Left colon (tissue), 2 donors: ENCODE results near the gene STARD8. TPM values are rescaled to one million over a fixed set of nuclear protein-coding genes. Genes with fewer than 3 reads are reported as not detected.

Experiments used
- ATAC-seq: fragments of 200-7000 bp; cut with Tn5 transposase; one replicate; pipeline ENCODE4 v1.9.1; 2020; ENCODE audit warnings: mild to moderate bottlenecking, moderate library complexity
- DNase-seq, 2 donors: peaks; one replicate each; pipeline ENCODE4 v3.0.0-alpha.2; 2020
- intact Hi-C, 2 donors: fragments of 100-400 bp; cut with DNase I in 1 of 2; cut with micrococcal nuclease in 1 of 2; formaldehyde crosslinking; loops; one replicate each; pipeline versions ENCODE4 v1.11.2 to v1.14.0; 2022; cut with DNase I, micrococcal nuclease
- total RNA-seq, 2 donors: library from RNA; stranded (reverse); fragmentation: NEBNext Ultra II Directional; extraction: Animal tissue kit (Norgen Biotek cat#: 25700); gene quantifications; one replicate each; pipeline ENCODE4 v1.2.1, GENCODE V29; 2021
- donor health status: DM: no; HTN: no; CAD: no.
- donor health status: DM: yes; HTN: yes; CAD: no.

STARD8 gene
- total RNA-seq, 2 donors from 2014 or later: 1.7 to 2.3 TPM

DNA sequence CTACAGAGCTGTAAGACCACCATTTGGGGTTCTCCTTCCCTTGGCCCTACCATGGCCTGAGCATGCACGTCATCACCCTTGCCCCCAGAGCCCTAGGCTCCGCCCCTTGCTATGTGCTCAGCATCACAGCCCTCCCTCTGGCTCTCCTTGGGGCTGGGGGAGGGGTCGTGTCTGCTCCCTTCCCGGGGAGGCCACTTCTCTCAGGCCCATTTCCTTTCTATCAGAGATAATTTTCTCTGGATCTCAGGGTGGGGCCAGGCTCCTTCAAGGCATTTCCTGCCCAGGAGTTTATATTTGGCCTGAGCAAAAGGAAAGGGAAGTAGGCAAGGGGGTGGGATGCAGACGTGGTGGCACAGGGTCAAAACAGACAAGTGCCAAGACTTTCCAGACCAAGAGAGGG lies 55.9 kb downstream of the STARD8 start:
- intact Hi-C loops: no loop called here
- DNase-seq: no peak
- no peak for ATAC-seq

DNA sequence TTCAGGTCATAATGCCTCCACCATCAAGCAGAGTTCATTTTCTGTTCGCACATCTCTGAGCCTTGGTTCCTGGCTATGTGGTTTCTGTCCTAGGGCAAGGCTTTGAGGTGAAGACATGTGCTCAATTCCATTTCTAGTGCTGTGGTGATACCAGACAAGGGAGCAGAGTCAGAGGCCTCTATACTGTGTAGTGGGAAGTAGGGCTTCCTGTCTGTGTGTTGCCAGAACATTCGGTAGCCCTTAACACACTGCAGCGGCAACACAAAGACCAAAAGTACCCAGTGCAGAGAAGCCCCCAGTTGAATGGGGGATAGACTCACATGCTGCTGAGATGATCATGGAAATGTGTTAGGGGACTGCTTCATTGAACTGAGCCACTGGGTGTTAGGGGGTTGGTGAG lies 56.4 kb downstream of the STARD8 start:
- ATAC-seq (no peak), DNase-seq (no peak)
- intact Hi-C loops: no loop called here

DNA sequence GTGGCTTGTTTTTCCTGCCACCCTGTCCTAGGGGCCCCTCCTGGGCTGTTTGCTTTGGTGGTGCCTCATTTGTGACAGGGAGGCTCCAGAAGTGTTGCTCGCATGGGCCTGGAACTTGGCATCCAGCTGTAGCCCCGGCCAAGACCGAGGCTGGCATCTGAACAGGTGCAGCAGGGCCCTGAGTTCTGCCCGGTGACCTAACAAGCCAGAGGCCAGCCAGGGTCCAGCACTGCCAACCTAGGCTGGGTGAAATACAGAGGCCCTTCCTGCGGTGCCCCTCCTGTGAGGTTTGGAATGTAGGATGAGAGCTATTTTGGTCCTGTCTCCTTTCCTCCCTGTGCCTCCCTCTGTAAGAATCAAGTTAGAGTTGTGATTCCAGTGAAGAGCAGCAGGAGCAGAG lies 58.5 kb downstream of the STARD8 start:
- intact Hi-C loops: no loop called here
- ATAC-seq (no peak), DNase-seq (no peak)

DNA sequence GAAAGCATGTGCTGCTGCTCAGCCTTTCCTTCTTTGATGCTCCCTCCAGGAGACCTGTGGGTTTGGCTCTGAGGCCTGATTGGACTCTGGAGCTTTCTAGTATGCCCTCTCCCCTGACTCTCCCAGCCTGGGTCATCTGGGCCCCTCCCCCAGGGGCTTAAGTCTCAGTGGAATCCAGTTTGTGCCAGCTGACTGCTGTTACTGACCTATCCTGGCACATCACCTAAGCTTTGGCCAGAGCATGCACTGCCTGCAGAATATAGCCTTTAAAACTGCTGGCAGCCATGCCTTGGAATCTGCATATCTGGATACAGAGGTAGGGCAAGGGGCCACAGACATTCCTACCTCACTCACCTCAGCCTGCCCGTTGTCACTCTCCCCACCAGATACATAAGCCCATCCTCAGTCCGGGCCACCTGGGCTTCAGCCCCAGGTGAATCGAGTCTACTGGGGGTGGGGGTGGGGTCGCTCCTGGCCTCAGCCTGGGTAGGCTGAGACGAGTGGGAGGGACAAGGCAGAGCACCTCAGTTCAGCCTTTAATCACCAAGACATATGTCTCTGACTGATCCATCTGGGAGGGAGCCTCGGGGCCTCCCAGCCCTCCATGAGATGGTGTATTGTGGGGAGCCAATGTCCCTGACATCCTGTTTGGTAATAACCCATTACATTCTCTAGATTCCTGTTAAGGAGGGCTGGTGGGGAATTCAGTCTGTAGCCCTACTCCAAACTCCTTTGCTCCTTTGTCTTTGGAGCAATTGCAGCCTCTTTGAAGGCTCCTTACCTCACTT lies 61.2 kb downstream of the STARD8 start:
- intact Hi-C loops: no loop called here
- DNase-seq: no peak
- ATAC-seq: no peak

DNA sequence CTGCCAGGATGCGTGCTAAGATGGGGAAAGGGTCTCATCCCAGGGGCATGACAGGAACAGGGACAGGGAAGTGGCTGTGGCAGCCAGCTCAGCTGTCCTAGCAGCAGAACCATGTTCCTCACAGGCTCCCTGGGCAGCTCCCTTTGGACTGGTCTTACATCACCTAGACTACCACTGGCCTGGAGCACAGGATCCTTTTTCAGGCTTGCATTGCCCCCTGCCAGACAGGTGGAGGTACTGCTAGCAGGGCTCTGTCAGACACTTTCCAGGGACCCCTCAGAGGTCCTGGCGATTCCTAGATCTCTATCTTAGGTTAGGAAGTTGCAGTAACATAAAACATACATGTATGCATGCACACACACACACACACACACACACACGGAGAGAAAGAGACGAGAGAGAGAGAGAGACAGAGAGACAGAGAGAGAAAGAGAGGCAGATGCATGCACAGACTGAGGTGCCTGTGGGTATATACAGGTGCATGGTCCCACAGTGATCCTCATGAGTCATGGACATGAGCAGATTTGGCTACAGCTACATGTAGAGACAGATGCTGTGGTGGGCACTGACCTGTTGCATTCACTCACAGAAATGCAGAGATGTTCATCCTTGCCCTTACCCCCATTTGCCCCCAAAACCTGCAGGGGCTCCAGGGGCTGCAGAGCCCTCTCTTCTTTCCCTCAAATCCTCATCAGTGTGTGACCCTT lies 63.6 kb downstream of the STARD8 start:
- ATAC-seq: peak; percentile 78
- intact Hi-C loops: loop anchor here in 1 of 2 donors (5.0 kb wide), 1 partner anchor 199 kb away; no protein-coding TSS in a partner anchor
- peak in 1 of 2 donors; percentile 19 for DNase-seq

DNA sequence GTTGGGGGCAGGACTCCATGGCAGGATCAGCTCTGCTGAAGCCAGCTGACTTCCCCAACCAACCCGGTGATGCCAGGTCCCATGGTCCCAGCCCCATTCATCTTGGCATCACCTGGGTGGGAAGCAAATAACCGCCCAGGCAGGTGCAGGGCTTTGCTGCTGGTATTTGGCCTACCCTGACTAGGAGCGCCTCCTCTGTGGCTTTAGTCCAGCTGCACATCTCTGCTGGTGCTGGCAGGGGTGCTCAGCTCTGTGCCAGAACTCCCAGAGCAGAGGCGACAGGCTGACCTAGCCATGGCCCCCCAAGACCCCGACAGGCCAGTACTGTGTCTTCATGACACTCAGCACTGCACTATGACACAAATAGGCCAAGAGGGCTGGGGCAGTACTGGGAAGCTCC lies 64.4 kb downstream of the STARD8 start:
- intact Hi-C loops: loop anchor here in 1 of 2 donors (5.0 kb wide), 1 partner anchor 200 kb away; no protein-coding TSS in a partner anchor
- DNase-seq (no peak), ATAC-seq (no peak)

DNA sequence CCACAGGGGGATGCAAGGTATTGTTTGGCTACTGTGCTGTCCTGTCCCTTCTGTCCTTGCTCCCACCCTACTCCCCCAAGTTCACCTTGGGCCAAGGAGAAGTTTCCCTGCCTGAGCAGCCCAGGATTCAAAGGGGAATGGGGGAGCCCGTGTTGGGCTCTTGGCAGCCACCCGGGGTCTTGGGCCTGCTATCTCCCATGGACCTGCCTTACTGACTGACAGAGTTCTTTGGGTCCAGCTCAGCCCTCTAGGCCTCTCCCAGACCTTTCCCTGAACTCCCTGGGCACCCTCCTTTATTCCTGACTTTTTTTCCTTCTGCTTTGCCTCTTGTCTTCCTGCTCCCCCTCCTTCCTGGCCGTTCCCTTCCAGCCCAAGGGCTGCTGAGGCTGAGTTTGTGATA lies 67.4 kb downstream of the STARD8 start:
- peak in 1 of 2 donors; percentile 4 for DNase-seq
- intact Hi-C loops: loop anchor here in 1 of 2 donors (5.0 kb wide), 1 partner anchor 203 kb away; no protein-coding TSS in a partner anchor
- ATAC-seq: no peak

DNA sequence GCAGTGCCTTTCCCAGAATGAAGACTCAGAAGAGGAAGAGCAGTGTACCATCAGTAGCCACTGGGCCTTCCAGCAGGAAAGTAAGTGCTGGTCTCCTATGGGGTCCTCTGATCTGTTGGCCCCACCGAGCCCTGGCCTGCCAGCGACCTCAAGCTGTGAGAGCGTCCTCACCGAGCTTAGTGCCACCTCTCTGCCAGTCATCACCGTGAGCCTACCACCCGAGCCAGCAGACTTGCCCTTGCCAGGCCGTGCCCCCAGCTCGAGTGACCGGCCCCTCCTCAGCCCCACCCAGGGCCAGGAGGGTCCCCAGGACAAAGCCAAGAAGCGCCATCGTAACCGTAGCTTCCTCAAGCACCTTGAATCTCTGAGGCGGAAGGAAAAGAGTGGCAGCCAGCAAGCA lies 69.7 kb downstream of the STARD8 start:
- no peak for ATAC-seq
- intact Hi-C loops: no loop called here
- DNase-seq: peak in 1 of 2 donors; percentile 15

DNA sequence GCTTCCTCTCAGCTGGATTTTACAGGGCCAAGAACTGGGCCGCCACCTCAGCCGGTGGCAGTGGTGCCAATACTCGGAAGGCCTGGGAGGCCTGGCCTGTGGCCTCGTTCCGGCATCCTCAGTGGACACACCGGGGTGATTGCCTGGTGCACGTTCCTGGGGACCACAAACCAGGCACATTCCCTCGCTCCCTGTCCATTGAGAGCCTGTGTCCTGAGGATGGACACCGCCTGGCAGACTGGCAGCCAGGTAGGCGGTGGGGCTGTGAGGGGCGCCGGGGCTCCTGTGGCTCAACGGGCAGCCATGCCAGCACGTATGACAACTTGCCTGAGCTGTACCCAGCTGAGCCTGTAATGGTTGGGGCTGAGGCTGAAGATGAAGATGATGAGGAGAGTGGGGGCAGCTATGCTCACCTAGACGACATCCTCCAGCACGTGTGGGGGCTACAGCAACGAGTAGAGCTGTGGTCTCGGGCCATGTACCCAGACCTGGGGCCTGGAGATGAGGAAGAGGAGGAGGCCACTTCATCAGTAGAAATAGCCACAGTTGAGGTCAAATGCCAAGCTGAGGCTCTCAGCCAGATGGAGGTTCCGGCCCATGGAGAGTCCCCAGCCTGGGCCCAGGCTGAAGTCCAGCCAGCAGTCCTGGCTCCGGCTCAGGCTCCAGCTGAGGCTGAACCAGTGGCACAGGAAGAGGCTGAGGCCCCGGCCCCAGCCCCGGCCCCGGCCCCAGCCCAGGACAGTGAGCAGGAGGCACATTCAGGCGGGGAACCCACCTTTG lies 70.4 kb downstream of the STARD8 start:
- DNase-seq (peak in 1 of 2 donors; percentile 7), ATAC-seq (no peak)
- intact Hi-C loops: no loop called here

DNA sequence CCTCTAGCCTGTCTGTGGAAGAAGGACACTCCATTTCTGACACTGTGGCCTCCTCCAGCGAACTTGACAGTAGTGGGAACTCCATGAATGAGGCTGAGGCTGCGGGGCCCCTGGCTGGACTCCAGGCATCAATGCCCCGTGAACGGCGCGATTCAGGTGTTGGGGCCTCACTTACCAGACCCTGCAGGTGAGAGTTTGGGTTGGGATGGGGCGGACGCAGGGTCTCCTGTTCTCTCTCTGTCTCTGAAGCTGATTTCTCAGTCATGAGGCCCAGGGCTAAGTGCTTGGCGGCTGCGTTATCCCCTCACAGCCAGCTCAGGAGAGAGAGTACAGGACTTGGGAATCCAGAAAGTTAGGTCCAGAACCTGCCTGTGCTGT lies 71.0 kb downstream of the STARD8 start:
- ATAC-seq (no peak), DNase-seq (peak in 1 of 2 donors; percentile 15)
- intact Hi-C loops: no loop called here

DNA sequence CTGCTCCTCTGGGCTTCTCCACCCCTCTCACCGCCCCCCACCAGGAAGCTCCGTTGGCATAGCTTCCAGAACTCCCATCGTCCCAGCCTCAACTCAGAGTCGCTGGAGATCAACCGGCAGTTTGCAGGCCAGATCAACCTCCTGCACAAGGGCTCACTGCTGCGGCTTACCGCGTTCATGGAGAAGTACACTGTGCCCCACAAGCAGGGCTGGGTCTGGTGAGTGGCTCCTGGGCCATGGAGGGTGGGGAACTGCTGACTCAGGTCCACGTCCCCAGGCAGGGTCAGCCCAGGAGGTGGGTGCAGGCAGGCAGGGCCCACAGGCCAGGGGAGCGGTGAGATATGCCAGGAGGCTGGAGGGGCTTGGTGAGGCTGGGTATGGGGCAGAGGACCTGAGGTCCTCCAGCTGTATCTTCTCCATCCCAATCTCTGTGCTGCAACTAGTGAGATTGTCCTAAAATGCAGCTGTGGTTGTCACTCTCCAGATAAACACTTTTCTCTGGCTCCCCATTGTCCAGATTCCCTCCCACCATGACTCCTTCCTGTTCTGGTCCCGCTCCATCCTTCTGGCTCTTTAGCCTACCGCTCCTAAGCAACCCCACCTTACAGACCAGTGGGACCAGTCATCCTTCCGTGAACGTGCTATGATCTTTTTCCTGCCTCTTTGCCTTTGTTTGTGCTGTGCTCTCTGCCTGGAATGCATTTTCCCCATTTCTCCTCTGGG lies 71.9 kb downstream of the STARD8 start:
- ATAC-seq (no peak), DNase-seq (peak in 1 of 2 donors; percentile 15)
- intact Hi-C loops: no loop called here

DNA sequence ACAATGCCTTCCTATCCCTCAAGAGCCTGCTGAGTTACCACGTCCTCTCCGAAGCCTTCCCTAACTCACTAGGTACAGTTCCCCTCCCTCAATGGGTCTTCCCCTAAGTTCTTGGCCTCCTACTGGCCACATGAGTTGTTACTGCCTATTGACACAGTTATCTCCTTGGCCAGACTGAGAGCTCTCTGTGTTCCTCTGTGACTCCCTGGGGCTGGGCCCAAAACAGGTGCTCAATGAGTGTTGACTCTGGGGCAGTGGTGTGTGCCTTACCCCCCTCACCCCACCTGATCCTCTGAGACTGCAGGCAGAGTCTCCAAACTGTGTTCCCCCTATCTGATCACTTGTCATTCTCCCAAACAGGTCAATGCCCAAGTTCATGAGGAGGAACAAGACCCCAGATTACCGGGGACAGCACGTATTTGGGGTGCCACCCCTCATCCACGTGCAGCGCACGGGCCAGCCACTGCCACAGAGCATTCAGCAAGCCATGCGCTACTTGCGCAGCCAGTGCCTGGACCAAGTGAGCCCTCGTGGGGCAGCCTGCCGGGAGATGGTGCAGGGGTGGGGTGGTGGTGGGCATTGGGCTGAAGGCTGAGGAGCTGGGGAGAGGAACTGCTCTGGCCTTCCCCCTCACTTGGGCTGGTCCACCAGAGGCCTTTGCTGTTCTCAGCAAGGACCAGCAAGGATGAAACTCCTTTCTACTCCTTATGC lies 72.6 kb downstream of the STARD8 start:
- peak in 1 of 2 donors; percentile 17 for DNase-seq

DNA sequence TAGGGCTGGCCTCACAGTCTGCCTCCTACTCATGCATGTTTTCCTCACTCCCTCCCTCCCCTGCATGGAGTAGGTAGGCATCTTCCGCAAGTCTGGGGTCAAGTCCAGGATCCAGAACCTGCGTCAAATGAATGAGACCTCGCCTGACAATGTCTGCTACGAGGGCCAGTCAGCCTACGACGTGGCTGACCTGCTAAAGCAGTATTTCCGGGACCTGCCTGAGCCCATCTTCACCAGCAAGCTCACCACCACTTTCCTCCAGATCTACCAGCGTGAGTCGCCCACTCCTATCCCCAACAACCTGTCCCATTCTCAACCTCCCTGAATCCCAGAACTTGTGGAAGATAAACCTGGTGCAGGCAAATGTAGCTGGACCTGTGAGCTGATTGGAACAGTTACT lies 73.4 kb downstream of the STARD8 start:
- ATAC-seq (no peak), DNase-seq (peak in 1 of 2 donors; percentile 2)
- intact Hi-C loops: no loop called here

More for the DNA sequence above, 72.6 kb downstream of the STARD8 start:
- intact Hi-C loops: no loop called here
- ATAC-seq: no peak

DNA sequence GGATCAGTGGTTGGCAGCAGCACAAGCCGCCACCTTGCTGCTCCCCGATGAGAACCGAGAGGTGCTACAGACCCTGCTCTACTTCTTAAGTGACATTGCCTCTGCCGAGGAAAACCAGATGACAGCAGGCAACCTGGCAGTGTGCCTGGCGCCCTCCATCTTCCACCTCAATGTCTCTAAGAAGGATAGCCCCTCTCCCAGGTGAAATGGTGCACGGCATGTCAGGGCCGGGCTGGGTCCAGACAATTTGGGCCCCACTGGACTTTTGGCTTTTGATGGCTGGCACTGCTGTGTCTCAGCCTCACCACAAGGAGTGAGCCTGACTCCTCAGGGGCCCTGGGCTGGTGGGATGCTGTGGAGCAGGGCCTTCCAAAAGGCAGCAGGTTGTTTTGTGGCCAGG lies 74.1 kb downstream of the STARD8 start:
- peak in 1 of 2 donors; percentile 4 for DNase-seq
- no peak for ATAC-seq
- intact Hi-C loops: no loop called here

DNA sequence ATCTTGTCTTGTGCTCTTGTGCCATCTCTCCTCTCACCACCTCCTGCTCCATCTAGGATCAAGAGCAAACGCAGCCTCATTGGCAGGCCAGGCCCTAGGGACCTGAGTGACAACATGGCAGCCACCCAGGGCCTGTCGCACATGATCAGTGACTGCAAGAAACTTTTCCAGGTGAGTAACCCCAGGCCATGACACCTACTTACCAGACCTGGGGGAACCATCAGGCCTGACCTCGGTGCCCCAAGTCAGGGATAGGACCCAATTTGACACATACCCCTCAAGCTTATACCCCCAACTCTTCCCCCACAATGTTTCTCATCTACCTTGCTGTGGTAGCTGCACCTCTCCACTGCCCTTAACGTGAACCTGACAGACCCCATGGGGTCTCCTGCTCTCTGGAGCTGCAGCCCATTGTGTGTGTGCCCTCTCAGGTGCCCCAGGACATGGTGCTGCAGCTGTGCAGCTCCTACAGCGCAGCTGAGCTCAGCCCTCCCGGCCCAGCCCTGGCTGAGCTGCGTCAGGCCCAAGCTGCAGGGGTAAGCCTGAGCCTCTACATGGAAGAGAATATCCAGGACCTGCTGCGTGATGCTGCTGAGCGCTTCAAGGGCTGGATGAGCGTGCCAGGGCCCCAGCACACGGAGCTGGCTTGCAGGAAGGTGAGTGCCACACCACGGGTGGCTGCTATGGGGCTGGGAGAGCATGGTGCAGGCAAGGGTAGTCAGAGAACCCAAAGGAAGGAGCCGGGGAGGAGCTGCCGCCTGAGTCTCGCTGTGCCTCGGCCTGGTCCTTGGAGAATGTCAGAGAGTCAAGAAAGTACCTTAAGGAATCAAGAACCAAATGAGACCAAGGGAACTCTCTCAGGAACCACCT lies 74.8 kb downstream of the STARD8 start:
- intact Hi-C loops: no loop called here
- no peak for DNase-seq
- ATAC-seq: no peak

DNA sequence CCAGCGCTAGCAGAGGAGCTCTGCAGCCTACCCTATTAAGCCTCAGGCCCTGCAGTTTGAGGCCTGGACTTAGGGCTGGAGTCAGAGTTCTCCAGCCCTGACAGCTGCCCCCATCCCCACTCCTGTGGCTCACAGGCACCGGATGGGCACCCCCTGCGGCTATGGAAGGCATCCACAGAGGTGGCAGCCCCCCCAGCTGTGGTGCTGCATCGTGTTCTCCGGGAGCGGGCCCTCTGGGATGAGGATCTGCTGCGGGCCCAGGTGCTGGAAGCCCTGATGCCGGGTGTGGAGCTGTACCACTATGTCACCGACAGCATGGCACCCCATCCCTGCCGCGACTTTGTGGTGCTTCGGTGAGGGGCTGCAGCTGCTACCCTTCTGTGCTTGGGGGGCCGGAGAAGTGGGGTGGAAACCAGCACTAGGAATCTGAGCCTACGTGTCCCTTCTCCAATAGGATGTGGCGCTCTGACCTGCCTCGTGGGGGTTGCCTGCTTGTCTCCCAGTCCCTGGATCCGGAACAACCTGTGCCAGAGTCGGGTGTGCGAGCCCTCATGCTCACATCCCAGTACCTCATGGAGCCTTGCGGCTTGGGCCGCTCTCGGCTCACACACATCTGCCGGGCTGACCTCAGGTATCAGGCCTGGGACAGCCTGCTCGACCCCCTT lies 76.2 kb downstream of the STARD8 start:
- ATAC-seq (no peak), DNase-seq (no peak)
- intact Hi-C loops: no loop called here

DNA sequence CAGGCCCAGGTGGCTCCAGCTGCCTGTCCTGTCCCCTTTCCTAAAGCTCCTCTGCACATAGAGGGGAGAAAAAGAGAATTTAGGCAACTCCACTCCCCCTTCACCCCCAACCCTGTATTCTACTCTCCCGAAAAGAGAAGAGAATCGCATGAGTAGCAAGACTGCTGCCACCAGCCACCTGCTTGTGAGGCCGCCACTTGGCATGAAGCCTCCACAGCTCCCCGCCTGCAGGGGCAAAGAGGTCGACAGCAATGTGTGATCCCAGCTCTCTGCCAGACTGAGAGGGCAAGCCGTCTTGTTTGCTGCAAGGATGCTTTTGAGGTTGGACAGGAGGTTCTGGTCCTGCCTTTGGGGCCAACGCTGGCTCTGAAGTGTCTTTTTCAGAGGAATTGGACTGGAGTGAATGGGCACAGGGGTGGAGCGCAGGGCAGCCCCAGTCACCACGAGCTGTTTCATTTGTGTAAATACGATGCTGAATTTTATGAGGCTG lies 77.1 kb downstream of the STARD8 start:
- intact Hi-C loops: no loop called here
- DNase-seq: no peak
- no peak for ATAC-seq
